NCI-H2107 treated with DMSO at 0.1 percent for 48 hours (cell line): ENCODE measurements around the gene NAV2.
"Not testable (repeated sequence)": the region's sequence is repeated elsewhere in the genome, so short reads cannot be mapped to it uniquely, and the experiment has no call there.

Experiments
- DNase-seq: peaks from one replicate; lab custom pipeline; 2025; ENCODE audit not compliant: unreplicated experiment; lab: John Stamatoyannopoulos, UW

The NAV2 gene

GRCh38 chr11:19917069-19917468 lies 204.4 kb downstream of the NAV2 start:
- DNase-seq: no peak

- no peak for DNase-seq
Observed at GRCh38 chr11:19918302-19919049, 205.8 kb downstream of the NAV2 start.

- no peak for DNase-seq
Observed at GRCh38 chr11:19919050-19919561, 206.5 kb downstream of the NAV2 start.

GRCh38 chr11:19920982-19921381 lies 208.3 kb downstream of the NAV2 start:
- no peak for DNase-seq

- no peak for DNase-seq
Observed at GRCh38 chr11:19921976-19922688, 209.5 kb downstream of the NAV2 start.

- DNase-seq: no peak
Observed at GRCh38 chr11:19922689-19923035, 210.0 kb downstream of the NAV2 start.

- no peak for DNase-seq
Observed at GRCh38 chr11:19923626-19924025, 211.0 kb downstream of the NAV2 start.

- no peak for DNase-seq
Observed at GRCh38 chr11:19924311-19924710, 211.7 kb downstream of the NAV2 start.

- DNase-seq: no peak
Observed at GRCh38 chr11:19924716-19925115, 212.1 kb downstream of the NAV2 start.

- not testable (repeated sequence) for DNase-seq
Observed at GRCh38 chr11:19927403-19927802, 214.8 kb downstream of the NAV2 start.

GRCh38 chr11:19929147-19929546 lies 216.5 kb downstream of the NAV2 start:
- DNase-seq: no peak

GRCh38 chr11:19929655-19930054 lies 217.0 kb downstream of the NAV2 start:
- DNase-seq: no peak

- peak; percentile 45 for DNase-seq
Observed at GRCh38 chr11:19931141-19931770, 218.6 kb downstream of the NAV2 start.

- DNase-seq: no peak
Observed at GRCh38 chr11:19931771-19932369, 219.2 kb downstream of the NAV2 start.

GRCh38 chr11:19933132-19933735 lies 220.6 kb downstream of the NAV2 start:
- DNase-seq: no peak

- no peak for DNase-seq
Observed at GRCh38 chr11:19933801-19934488, 221.3 kb downstream of the NAV2 start.

- no peak for DNase-seq
Observed at GRCh38 chr11:19934828-19935259, 222.2 kb downstream of the NAV2 start.

- no peak for DNase-seq
Observed at GRCh38 chr11:19935507-19935906, 222.9 kb downstream of the NAV2 start.

GRCh38 chr11:19936461-19936860 lies 223.8 kb downstream of the NAV2 start:
- no peak for DNase-seq

- no peak for DNase-seq
Observed at GRCh38 chr11:19938169-19938856, 225.7 kb downstream of the NAV2 start.
